Measurements from ENCODE around the gene NUTF2. TPM values are rescaled to one million over a fixed set of nuclear protein-coding genes. Genes with fewer than 3 reads are reported as not detected.

Gene NUTF2
- total and polyA plus RNA-seq, 2 of the 4 experiments (the other 2 are of a cell fraction) = 42.7 to 361 TPM

- Histone ChIP-seq H2AK5ac (ENCODE audit: low read depth, low read length) (no peak overlapping the region), H3K9ac (ENCODE audit: low read depth, low read length) (no peak overlapping the region), H3K4me1 (ENCODE audit: control insufficient read depth, insufficient read depth, low read length) (peaks cover 4% of the 10 kb centered on the region; the same call in 1 of the 2 replicates), H2BK20ac (ENCODE audit: low read depth, low read length) (no peak overlapping the region), H4K91ac (ENCODE audit: insufficient read depth, low read depth, low read length) (no peak overlapping the region), H3K18ac (ENCODE audit: low read depth, low read length) (no peak overlapping the region), H3K23ac (ENCODE audit: low read depth, low read length) (no peak overlapping the region), H3K56ac (ENCODE audit: extremely low read depth, insufficient read depth, low read length) (no peak overlapping the region), H2BK5ac (ENCODE audit: low read depth, low read length, poor library complexity, severe bottlenecking) (no peak overlapping the region), H3K27me3 (ENCODE audit: control insufficient read depth, insufficient read depth, low read length) (no peaks in the 10 kb centered on the region), H3K4me2 (ENCODE audit: low read depth, low read length) (no peak overlapping the region), H3K79me1 (ENCODE audit: low read depth in 1 of 2, low read length in 2 of 2) (peaks cover 0 to 5% of the 10 kb centered on the region in 2 experiments; a peak in 2 of 4 replicates), H4K20me1 (ENCODE audit: insufficient read depth, low read length) (peaks cover 32% of the 10 kb centered on the region), H2BK15ac (ENCODE audit: low read depth, low read length) (no peak overlapping the region), H3K36me3 (ENCODE audit: control insufficient read depth, insufficient read depth, low read length) (peaks cover 55% of the 10 kb centered on the region), H3K4me3 (ENCODE audit: insufficient read depth, low read depth, low read length) (no peak overlapping the region), H4K8ac (ENCODE audit: low read depth in 2 of 2, low read length in 2 of 2) (no peak overlapping the region), H2AFZ (replicated peaks; ENCODE audit: low read length, poor library complexity) (peak overlapping the region; percentile 13), H3K9me1 (ENCODE audit: insufficient read depth, low read length) (no peaks in the 10 kb centered on the region), H3K27ac (ENCODE audit: insufficient read depth, low read length) (no peak overlapping the region), H2AK9ac (replicated peaks; ENCODE audit: low read depth, low read length, poor library complexity) (peak overlapping the region; percentile 86), H4K5ac (ENCODE audit: low read depth, low read length) (no peak overlapping the region), H3K4ac (ENCODE audit: low read depth, low read length) (no peak overlapping the region), H3K9me3 (ENCODE audit: control insufficient read depth, insufficient read depth, low read length) (no peaks in the 10 kb centered on the region), H3K14ac (replicated peaks; ENCODE audit: low read depth, low read length) (no peak overlapping the region), H2BK120ac (ENCODE audit: low read depth, low read length) (no peak overlapping the region)
- in situ Hi-C loops (cut with MboI; ENCODE audit: low sequenced_read_pairs) (no loop called here), intact Hi-C loops (cut with micrococcal nuclease) (loop anchor here (1.0 kb wide), 2 partner anchors 18 to 44 kb away; no protein-coding TSS in a partner anchor), dilution Hi-C loops (cut with HindIII; ENCODE audit: low sequenced_read_pairs, unreplicated experiment) (no loop called here)
- ATAC-seq (ENCODE audit: low read depth) (peak; percentile 30), DNase-seq (peak; percentile 26)
- ChIA-PET POLR2A (ENCODE audit: unreplicated experiment) (no interaction called here), CTCF (interaction anchor here (0.6 to 1.9 kb wide), 9 partner anchors 8 to 67 kb away, joined by 3 to 14 read pairs (median 4); partner anchors contain the start of gene PSKH1)
- 68% methylated on average over 5 of the region's 11 CpGs; no CpG with 5 or more reads in 1 of the 2 experiments for WGBS, 2 experiments (ENCODE audit: extremely low coverage in 2 of 2, insufficient read length in 1 of 2)
- peak; percentile 79 for TF ChIP-seq SMC3 (IDR thresholded peaks at IDR 0.05; ENCODE audit: low read depth, low read length)
- no peak for TF ChIP-seq CEBPB (IDR thresholded peaks at IDR 0.05; ENCODE audit: low read depth, low read length)
- no peak for TF ChIP-seq NFE2L2 (IDR thresholded peaks at IDR 0.05; ENCODE audit: low read depth, low read length)
- no peak for TF ChIP-seq ELK1 (IDR thresholded peaks at IDR 0.05; ENCODE audit: borderline replicate concordance, low read depth, low read length)
- peak; percentile 74 for TF ChIP-seq RAD21 (IDR thresholded peaks at IDR 0.05; ENCODE audit: low read length)
- TF ChIP-seq CTCF (conservative IDR thresholded peaks at IDR 0.05; ENCODE audit: low read depth, low read length) = peak; percentile 77
- BruUV-seq (replicated peaks) = no TSS peak
Measured at GRCh38 chr16:67883872-67884261, 37.1 kb downstream of the NUTF2 start.
